Osteoblast (primary cell): Measurements from ENCODE around the gene SPINK8. TPM values are rescaled to one million over a fixed set of nuclear protein-coding genes. Genes with fewer than 3 reads are reported as not detected.

ENCODE experiments used
- DNase-seq: peaks from one replicate; pipeline ENCODE4 v3.0.0; 2011; ENCODE audit warnings: low spot score, mixed read lengths; ENCODE audit not compliant: insufficient read length; ENCODE audit errors: missing footprints
- H2AFZ ChIP-seq: 2 replicates; pipeline ENCODE4 v1.6.0; 2011; ENCODE audit warnings: mild to moderate bottlenecking, low read length
- H3K27ac ChIP-seq: 2 replicates; pipeline ENCODE4 v1.5.1; 2011; ENCODE audit warnings: mild to moderate bottlenecking, low read depth, low read length, moderate library complexity
- H3K27me3 ChIP-seq: 2 replicates; pipeline ENCODE4 v1.6.0; 2012; ENCODE audit warnings: mild to moderate bottlenecking, control low read depth, inconsistent platforms, low read length, moderate library complexity; ENCODE audit not compliant: insufficient read depth
- H3K36me3 ChIP-seq: 2 replicates; pipeline ENCODE4 v1.5.1; 2011; ENCODE audit warnings: mild to moderate bottlenecking, low read length, control low read depth, moderate library complexity; ENCODE audit not compliant: insufficient read depth
- H3K4me1 ChIP-seq: 2 replicates; pipeline ENCODE4 v1.5.1; 2011; ENCODE audit warnings: mild to moderate bottlenecking, low read length, control low read depth, moderate library complexity; ENCODE audit not compliant: insufficient read depth
- H3K4me2 ChIP-seq: 2 replicates; pipeline ENCODE4 v1.6.0; 2011; ENCODE audit warnings: mild to moderate bottlenecking, low read length; ENCODE audit not compliant: insufficient read depth
- H3K4me3 ChIP-seq: fragments of 200-600 bp; sonication (generic); 3 replicates; pipeline ENCODE4 v1.5.1; 2012; ENCODE audit warnings: mild to moderate bottlenecking, low read length, inconsistent platforms; ENCODE audit not compliant: insufficient read depth
- H3K79me2 ChIP-seq: 2 replicates; pipeline ENCODE4 v1.6.0; 2012; ENCODE audit warnings: mild to moderate bottlenecking, low read length, control low read depth, inconsistent platforms; ENCODE audit not compliant: insufficient read depth
- H3K9me3 ChIP-seq: 2 replicates; pipeline ENCODE4 v1.5.1; 2011; ENCODE audit warnings: low read depth, low read length, control low read depth
- H4K20me1 ChIP-seq: 2 replicates; pipeline ENCODE4 v1.6.0; 2012; ENCODE audit warnings: mild to moderate bottlenecking, low read length, control low read depth; ENCODE audit not compliant: insufficient read depth
- CTCF ChIP-seq: IDR thresholded peaks from 2 replicates; pipeline ENCODE4 v1.5.1; 2011; ENCODE audit warnings: mild to moderate bottlenecking, low read depth, low read length, moderate library complexity; ENCODE audit errors: extremely low read depth
- total RNA-seq: library from RNA; depleted of rRNA; stranded (reverse); fragments of >200 nt; gene quantifications from 2 replicates; pipeline ENCODE4 v1.2.3, GENCODE V29; 2012

Gene SPINK8
- total RNA-seq, 1 donor, result not detected

GRCh38 chr3:48296699-48297098, 36.8 kb downstream of the SPINK8 start:
- no peak for DNase-seq
- Histone ChIP-seq H3K79me2 (peaks cover 33% of the 10 kb centered on the region), H2AFZ (no peak overlapping the region), H3K4me3 (no peak overlapping the region), H3K27me3 (no peaks in the 10 kb centered on the region), H3K27ac (no peak overlapping the region), H3K9me3 (no peaks in the 10 kb centered on the region), H3K4me1 (peaks cover 12% of the 10 kb centered on the region), H3K36me3 (peaks cover 52% of the 10 kb centered on the region), H4K20me1 (no peaks in the 10 kb centered on the region), H3K4me2 (no peak overlapping the region)
- TF ChIP-seq CTCF, result no peak

GRCh38 chr3:48294611-48295263, 38.7 kb downstream of the SPINK8 start:
- H2AFZ ChIP-seq, result no peak overlapping the region
- peaks cover 3% of the 10 kb centered on the region for H3K4me1 ChIP-seq
- TF ChIP-seq CTCF, result no peak
- no peak for DNase-seq
- no peak overlapping the region for H3K4me3 ChIP-seq
- H3K27me3 ChIP-seq, result no peaks in the 10 kb centered on the region
- H3K36me3 ChIP-seq, result peaks cover 52% of the 10 kb centered on the region
- peaks cover 24% of the 10 kb centered on the region for H3K79me2 ChIP-seq
- H3K4me2 ChIP-seq, result no peak overlapping the region
- no peaks in the 10 kb centered on the region for H4K20me1 ChIP-seq
- H3K9me3 ChIP-seq, result no peaks in the 10 kb centered on the region
- no peak overlapping the region for H3K27ac ChIP-seq

- no peak for DNase-seq
- Histone ChIP-seq H3K27me3 (no peaks in the 10 kb centered on the region), H3K4me2 (no peak overlapping the region), H3K4me1 (peaks cover 11% of the 10 kb centered on the region), H3K4me3 (no peak overlapping the region), H3K27ac (no peak overlapping the region), H3K79me2 (no peaks in the 10 kb centered on the region), H2AFZ (no peak overlapping the region), H4K20me1 (no peaks in the 10 kb centered on the region), H3K36me3 (peaks cover 18% of the 10 kb centered on the region), H3K9me3 (no peaks in the 10 kb centered on the region)
- no peak for TF ChIP-seq CTCF
Observed at GRCh38 chr3:48289659-48290058, 43.8 kb downstream of the SPINK8 start.

- Histone ChIP-seq H3K9me3 (no peaks in the 10 kb centered on the region), H3K79me2 (no peaks in the 10 kb centered on the region), H3K4me1 (peaks cover 18% of the 10 kb centered on the region), H3K4me2 (no peak overlapping the region), H3K4me3 (no peak overlapping the region), H3K36me3 (no peaks in the 10 kb centered on the region), H4K20me1 (no peaks in the 10 kb centered on the region), H3K27me3 (no peaks in the 10 kb centered on the region), H2AFZ (no peak overlapping the region), H3K27ac (no peak overlapping the region)
- no peak for TF ChIP-seq CTCF
- DNase-seq, result no peak
Observed at GRCh38 chr3:48287034-48287433, 46.4 kb downstream of the SPINK8 start.
